GM19035 (cell line): ENCODE results near the gene NFE2L2.
A peak's percentile ranks its signal among the peaks of the same experiment; 100 is the strongest.
"Not testable (repeated sequence)": the region's sequence is repeated elsewhere in the genome, so short reads cannot be mapped to it uniquely, and the experiment has no call there.

Source experiments
- ATAC-seq: cut with Tn5 transposase; IDR thresholded peaks from one replicate; pipeline ENCODE4 v1.9.1; 2021; ENCODE audit not compliant: unreplicated experiment

The NFE2L2 gene

GRCh38 chr2:177264693-177265587, at the start of gene NFE2L2:
NFE2L2 (minus strand) TSS chr2:177264727; CDS start chr2:177264576, 151 bp downstream.
- peak; percentile 66 for ATAC-seq

GRCh38 chr2:177314194-177314593, 49.7 kb upstream of the NFE2L2 start:
- ATAC-seq: no peak

- ATAC-seq: no peak
These were observed 48.7 kb upstream of the NFE2L2 start for GRCh38 chr2:177313162-177313781.

GRCh38 chr2:177312562-177312961, 48.0 kb upstream of the NFE2L2 start:
- no peak for ATAC-seq

- not testable (repeated sequence) for ATAC-seq
These were observed 45.3 kb upstream of the NFE2L2 start for GRCh38 chr2:177309672-177310309.

- no peak for ATAC-seq
These were observed 42.0 kb upstream of the NFE2L2 start for GRCh38 chr2:177306550-177306949.

GRCh38 chr2:177303939-177304338, 39.4 kb upstream of the NFE2L2 start:
- no peak for ATAC-seq

GRCh38 chr2:177302552-177302951, 38.0 kb upstream of the NFE2L2 start:
- ATAC-seq: no peak

- no peak for ATAC-seq
These were observed 33.7 kb upstream of the NFE2L2 start for GRCh38 chr2:177298191-177298590.

GRCh38 chr2:177296040-177296439, 31.5 kb upstream of the NFE2L2 start:
- peak; percentile 68 for ATAC-seq

GRCh38 chr2:177295484-177295883, 31.0 kb upstream of the NFE2L2 start:
- no peak for ATAC-seq

GRCh38 chr2:177291701-177292100, 27.2 kb upstream of the NFE2L2 start:
- no peak for ATAC-seq

- no peak for ATAC-seq
These were observed 25.5 kb upstream of the NFE2L2 start for GRCh38 chr2:177289824-177290628.

GRCh38 chr2:177287814-177288213, 23.3 kb upstream of the NFE2L2 start:
- ATAC-seq: no peak

GRCh38 chr2:177285892-177286715, 21.6 kb upstream of the NFE2L2 start:
- no peak for ATAC-seq

GRCh38 chr2:177284531-177284930, 20.0 kb upstream of the NFE2L2 start:
- no peak for ATAC-seq

GRCh38 chr2:177283906-177284305, 19.4 kb upstream of the NFE2L2 start:
- ATAC-seq: no peak

- no peak for ATAC-seq
These were observed 18.5 kb upstream of the NFE2L2 start for GRCh38 chr2:177282787-177283572.

GRCh38 chr2:177282181-177282641, 17.7 kb upstream of the NFE2L2 start:
- no peak for ATAC-seq
